GM19395 (cell line): ENCODE data around the gene THBD.

ENCODE experiments used
- ATAC-seq: cut with Tn5 transposase; IDR thresholded peaks from one replicate; pipeline ENCODE4 v1.9.1; 2021; ENCODE audit warnings: mild to moderate bottlenecking, moderate library complexity; ENCODE audit not compliant: unreplicated experiment

Gene THBD

DNA sequence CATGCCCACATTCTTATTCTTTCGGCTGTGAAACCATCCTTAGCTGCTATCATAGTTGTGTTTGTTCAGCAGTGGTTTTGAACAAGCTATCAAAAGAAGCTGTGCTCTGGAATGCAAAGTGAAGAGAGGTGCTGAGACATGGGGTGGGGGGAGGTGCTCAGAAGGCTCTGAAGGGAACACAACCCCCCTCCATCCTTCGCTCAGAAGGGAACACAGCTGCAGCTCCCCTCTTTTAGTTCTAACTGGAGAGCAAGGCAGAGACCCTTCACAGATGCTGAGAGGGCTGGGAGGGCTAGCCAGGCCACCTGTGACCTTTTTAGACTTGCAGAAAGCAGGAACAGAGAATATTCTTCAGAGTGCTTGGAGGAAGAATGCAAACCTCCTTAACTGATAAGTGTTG, 32.0 kb downstream of the THBD start:
- no peak for ATAC-seq

DNA sequence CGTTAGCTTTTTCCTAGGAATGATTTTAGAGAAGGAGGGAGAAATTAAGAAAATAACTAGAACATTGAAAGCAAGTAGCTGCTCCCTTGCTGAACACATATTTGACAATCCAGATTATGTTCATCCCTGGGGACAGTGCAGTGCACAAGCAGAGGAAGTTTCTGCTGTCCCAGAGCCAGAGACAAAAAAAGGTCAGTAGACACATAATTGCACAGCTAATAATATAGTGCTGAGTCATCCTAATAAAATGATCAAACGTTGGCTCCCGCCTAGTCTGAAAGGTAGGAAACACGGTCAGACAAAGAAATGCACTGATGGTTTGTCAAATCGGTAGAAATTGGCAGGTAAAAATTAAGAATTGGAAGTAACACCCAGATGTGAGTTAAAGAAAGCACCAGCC, 36.0 kb downstream of the THBD start:
- no peak for ATAC-seq

DNA sequence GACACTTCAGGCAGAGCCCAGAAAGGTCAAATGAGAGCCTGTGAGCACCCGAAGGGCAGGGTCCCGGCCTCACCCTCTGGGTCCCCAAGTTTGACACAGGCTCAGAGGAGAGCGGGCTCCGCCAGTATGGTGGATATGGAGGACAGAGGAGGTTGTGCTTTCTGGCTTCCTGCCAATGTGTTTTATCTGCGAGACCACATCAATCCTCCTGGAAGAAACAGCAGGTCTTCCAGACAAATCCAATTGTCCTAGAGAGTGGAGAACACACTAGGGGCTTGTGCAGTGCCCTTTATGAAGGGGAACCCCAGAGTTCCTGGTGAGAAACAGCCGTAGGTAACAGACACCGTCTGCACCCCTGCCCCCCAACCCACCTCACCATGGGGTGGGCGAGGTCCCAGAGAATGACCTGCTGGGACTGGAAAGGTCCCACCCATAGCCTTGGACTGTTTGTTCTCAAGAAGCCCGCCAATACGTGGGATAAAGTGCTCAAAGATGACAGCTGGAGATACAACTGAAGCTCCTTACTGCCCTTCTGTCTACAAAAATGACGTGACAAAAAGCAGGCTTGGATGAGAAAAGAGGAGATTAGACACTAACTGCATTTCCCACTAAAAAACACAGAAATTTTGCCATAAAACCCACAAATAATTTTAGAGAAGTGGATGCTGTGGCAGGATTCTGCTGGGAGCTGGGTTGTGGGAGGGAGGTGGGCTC, 38.3 kb downstream of the THBD start:
- ATAC-seq = no peak

DNA sequence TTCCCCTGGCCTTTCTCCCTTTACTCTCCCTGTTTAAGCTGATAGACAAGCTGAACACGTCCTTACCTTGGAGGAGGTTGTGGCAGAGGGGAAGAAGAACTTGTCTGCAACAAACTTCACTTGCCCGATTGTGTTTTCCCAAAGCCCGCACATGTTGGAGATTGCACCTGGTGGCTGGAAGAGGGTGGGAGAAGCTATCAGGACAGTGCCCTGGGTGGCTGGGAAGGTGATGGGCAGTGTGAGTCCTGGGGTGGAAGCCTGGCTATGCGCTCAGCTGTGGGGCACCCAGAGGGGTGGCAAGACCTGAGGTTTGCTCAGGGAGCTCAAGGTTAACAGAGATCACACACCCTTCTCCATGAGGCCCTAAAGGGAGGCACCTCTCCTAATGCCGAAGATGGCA, 39.4 kb downstream of the THBD start:
- ATAC-seq = no peak

DNA sequence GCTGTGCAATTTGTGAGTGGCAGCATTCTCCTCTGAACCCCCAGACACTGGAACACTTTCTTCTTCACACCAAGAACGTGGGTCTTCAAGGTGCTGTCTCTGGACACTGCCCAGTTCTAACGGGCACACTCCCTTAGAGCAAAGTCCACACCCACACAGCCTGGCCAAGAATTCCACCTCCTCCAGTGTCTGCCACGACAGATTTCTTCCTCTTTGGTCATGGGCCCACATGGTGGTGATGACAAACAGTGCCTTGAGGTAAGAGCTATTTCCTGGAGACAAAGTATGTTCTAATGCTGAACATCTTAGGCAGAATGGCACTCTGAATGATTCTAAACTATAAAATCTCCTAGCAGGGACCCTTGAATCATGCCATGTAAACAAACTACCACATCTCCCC, 39.8 kb downstream of the THBD start:
- no peak for ATAC-seq

DNA sequence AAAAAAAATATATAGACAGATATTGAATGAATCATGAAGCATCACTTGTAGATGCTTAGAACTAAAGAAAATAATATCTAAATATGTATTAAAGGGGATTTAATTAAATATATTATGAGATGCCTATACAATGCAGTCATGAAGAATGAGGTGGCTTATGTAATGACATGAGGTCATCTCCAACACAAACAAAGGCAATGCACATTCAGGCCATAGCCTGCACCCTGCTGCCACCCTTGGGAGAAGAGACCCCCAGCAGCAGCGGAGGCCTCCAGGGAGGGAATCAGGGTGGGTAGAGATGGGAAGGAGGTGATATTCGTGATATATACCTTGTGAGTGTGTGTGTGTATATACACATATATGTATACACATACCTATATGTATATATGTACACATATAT, 40.8 kb downstream of the THBD start:
- no peak for ATAC-seq

DNA sequence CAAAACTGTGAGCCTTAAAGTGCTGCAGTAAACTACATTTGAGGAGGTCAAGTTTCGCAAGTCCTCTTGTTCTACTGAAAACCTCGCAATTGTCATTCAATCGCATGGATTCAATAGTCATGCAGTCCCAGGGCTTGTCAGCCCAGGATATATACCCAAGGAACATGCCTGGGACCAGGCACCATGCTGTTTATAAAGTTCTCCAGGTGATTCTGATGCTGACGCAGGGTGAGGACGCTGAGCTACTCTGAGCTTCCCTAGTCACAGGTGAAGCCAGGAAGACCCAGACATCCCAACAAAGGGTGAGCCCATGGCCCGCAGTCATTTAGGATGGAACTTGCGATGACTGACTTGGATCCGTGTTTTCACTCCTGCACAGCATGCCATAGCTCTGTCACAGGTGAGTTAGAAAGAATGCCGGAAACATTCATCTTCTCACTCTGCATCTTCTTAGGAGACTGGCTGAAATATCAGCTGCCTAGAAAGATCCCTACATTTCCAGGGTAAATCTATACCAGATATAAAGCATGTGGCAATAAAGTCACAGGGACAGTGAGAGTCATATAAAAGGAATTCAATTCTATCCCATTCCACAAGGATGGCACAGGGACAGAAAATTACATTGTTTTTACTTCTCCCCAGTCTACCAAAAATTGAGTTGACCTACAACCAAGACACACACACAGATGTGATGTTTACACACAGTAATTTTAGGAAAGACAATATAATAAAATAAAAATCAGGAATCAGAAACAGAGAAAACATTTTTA, 41.4 kb downstream of the THBD start:
- ATAC-seq = no peak

DNA sequence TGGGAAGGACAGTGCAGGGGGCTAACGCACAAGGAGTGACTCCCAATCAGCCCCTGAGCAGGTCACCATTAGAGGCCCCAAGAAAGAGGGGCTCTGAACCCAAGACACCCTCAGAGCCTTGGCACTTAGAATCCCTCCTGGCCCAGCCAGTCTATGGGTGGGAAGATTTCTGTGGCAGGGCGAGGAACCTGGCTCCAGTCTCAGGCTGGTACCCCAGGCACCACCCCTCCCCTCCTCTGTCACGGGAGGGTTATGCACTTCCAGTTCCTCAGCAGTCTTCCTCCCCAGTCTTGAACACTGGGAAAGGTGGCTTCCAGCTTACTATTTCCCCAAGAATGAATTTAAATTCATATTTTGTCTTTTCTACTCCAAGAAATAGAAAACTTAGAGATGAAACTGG, 42.0 kb downstream of the THBD start:
- ATAC-seq = no peak

DNA sequence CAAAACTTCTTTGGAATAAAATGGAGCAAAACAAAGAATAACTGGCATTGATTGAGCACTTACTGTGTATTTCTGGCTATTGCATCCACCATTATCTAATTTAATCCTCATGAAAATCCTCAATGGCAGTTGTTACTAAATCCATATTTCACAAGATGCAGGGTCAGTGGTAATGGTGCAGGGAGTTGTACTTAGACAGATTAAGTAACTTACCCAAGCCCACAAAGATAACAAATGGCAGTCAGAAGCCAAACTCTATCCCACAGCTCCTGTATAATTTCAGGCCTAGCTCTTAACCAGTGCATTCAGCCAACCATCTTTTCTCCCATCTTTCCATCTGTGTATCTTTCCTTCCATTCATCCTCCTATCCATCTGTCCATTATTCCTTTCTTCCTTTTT, 43.7 kb downstream of the THBD start:
- ATAC-seq = no peak

DNA sequence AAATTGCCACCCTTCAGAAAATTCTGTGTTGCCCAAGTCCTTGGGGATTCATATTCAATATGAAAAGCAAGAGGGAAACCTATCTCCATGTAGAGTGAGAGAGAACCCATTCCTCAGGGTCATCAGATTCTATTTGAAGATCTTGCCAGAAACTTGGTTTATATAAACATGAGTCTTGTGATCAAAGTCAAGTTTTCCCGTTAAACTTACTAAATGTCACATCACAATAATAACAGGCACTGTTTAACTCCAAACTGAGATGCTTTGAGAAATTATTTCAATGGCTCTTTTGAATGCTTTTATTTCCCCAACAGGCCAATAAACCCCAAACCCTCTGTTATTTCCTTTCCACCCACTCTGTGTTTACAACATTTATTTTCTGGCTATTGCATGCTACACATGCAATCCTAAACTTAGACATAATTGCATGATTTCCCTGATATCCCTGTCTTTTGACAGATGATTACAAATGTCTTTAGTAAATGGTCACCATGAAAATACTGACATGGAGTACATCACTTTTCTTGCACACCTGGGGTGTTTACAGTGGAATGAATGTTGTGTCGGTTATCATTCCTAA, 45.5 kb downstream of the THBD start:
- ATAC-seq = no peak

DNA sequence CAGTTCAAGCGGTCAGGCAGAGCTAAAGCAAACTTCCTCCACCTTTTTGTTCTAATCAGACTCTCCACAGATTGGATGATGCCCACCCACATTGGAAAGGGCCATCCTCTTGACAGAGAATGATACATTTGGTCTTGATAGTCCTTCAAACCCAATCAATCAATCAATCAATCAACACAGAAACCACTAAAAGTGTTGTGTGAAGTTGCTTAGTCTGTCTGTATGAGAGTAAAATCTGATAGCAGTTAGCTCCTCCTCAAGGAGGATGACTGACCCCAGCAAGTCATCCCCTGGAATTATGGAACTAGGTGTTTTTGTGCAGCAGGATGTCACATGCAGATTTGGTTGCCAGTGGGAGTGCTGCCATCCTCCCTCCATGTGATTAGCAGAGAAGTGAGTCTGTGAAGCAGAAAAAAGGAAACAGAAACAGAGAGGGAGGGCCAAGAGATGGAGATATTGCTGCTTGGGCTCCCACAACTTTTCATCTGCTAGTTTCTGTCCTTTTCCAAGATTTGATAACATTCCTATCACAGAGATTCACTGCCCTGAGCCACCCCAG, 46.3 kb downstream of the THBD start:
- no peak for ATAC-seq

DNA sequence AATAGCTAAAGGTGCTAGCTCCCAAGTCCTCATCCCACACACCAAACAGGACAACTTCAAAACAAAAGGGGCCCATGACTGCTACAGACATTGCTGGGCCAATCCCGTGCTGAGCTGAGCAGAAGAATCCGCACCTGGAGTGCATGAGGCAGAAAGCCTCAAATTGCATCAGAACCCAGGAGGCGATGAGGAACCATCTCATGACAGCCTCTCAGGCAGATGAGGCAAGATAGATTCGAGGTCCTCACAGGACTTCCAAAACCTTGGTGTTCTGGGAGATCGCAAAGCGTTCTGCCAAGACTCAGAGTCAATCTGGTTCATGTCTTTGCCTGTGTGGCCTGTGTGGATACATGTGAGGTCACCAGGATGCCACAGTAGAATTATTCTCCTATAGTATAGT, 47.2 kb downstream of the THBD start:
- no peak for ATAC-seq

DNA sequence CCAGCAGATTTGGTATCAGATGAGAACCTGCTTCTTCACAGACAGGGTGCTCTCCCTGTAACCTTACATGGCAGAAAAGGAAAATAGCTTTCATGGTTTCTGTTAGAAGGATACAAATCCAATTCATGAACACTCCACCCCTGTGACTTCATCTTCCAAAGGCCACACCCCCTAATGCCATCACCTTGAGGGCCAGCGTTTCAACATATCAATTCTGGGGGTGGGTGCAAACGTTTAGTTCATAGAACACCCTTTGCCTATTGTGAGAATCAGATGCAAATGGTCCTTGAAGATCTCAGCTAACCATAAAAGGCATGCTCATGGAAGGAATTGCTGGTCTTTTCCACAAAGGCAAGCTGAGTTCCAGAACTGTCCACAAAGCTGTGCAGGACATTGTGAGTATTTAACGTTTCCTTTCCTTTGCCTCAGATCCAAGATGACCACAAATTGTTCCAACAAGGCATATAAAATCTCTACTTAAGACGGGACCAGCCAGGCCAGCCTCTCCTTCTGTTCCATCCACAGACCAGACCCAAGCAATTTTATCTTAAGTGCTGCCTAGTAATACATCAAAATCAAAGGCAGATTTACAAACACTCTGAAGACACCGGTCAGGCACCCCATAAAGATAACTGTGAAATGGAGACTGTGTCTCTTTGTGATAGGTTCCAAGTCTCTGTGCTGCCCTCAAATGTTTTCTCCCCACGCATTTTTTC, 49.1 kb downstream of the THBD start:
- no peak for ATAC-seq

DNA sequence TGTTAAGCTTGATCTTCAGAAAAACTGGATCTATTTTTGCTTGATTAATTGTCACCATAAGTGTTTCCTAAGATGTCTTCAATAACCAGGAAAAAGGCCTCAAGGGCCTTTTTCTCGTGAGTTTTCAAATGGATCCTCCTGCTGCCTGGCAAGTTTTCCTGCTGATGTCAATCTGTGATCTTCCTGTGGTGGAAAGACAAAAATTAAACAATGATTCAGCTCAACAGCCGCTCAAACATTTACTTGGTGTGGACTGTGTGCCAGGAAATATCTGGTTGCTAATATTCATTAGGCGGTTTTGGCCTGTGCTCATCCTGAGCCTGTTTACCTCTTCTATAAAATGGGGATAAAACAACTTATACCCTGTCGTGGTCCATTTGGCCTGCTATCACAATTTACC, 49.7 kb downstream of the THBD start:
- ATAC-seq = no peak

DNA sequence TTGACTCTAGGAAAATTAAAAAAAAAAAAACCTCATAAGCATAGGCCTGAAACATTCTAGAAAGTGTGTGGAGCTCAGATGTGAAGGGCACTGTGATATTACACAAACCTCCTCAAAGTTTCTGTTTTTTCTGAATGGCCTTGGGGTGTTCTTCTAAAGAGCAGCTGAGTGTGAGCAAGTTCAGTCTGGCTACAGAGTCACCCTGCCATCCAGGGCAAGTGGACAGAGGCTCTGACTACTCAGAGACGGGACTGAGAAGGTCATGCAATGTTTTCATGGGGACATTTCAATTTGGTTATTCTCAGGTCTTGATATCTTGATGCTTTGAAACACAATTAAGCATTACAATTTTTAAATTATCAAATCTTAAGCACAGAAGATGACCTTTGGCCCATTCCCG, 51.0 kb downstream of the THBD start:
- no peak for ATAC-seq

DNA sequence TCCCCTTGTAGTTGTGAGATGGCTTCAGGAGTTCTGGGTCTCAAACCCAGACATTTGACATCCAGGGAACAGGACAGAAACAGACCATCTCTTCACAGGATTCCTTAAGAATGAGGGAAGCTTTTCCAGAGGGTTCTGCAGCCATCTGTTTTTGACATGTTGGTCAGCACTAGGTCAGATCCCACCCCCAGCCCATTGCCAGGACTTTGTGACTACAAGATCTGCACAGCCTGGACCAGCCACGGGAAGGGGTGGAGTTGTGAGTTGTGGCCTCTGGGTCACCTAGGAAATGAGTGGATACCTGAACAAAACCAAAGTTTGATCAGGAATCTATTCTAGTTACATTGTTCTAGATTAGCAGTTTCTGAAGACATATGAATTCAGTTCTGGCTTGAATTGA, 53.5 kb downstream of the THBD start:
- ATAC-seq = no peak
